Upper lobe of left lung (tissue), 4 donors: ENCODE results near the gene ACOXL.

ENCODE experiments used
- POLR2A ChIP-seq, 4 donors: fragments of 450-650 bp; IDR thresholded peaks; one replicate each; pipeline ENCODE4 v1.5.1; 2016 to 2017; ENCODE audit warnings: antibody characterized with exemption in 4 of 4, mild to moderate bottlenecking in 2 of 4
- TF ChIP-seq, protein P1 (sequence below), 6 experiments: fragments of 450-650 bp in 4 of 6; fragments of 200-600 bp in 2 of 6; sonication (generic) in 2 of 6; IDR thresholded peaks; one replicate each; pipeline ENCODE4 v1.5.1; 2016 to 2019; ENCODE audit warnings: antibody characterized with exemption in 6 of 6

- TF ChIP-seq POLR2A (IDR thresholded peaks at IDR 0.05) = no peak
- TF ChIP-seq, protein P1, sequence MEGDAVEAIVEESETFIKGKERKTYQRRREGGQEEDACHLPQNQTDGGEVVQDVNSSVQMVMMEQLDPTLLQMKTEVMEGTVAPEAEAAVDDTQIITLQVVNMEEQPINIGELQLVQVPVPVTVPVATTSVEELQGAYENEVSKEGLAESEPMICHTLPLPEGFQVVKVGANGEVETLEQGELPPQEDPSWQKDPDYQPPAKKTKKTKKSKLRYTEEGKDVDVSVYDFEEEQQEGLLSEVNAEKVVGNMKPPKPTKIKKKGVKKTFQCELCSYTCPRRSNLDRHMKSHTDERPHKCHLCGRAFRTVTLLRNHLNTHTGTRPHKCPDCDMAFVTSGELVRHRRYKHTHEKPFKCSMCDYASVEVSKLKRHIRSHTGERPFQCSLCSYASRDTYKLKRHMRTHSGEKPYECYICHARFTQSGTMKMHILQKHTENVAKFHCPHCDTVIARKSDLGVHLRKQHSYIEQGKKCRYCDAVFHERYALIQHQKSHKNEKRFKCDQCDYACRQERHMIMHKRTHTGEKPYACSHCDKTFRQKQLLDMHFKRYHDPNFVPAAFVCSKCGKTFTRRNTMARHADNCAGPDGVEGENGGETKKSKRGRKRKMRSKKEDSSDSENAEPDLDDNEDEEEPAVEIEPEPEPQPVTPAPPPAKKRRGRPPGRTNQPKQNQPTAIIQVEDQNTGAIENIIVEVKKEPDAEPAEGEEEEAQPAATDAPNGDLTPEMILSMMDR (IDR thresholded peaks at IDR 0.05) = no peak
Measured at GRCh38 chr2:110870545-110870944, 138.2 kb downstream of the ACOXL start.
